ENCODE results near the gene FRMD4A.
"Not testable (repeated sequence)": the region's sequence is repeated elsewhere in the genome, so short reads cannot be mapped to it uniquely, and the experiment has no call there.

DNA sequence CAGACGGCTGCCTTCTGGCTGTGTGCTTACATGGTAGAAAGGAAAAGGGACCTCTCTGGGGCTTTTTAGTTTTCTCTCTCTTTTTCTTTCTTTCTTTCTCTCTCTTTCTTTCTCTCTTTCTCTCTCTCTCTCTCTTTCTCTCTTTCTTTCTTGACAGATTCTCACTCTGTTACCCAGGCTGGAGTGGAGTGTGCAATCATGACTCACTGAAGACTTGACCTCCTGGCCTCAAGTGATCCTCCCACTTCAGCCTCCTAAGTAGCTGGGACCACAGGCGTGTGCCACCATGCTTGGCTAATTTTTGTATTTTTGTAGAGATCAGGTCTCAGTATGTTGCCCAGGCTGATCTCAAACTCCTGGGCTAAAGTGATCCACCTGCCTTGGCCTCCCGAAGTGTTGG lies 409.6 kb downstream of the FRMD4A start:
- not testable (repeated sequence) for TF ChIP-seq RAD21 (IDR thresholded peaks at IDR 0.05; ENCODE audit: low read length)
- TF ChIP-seq, protein P1, sequence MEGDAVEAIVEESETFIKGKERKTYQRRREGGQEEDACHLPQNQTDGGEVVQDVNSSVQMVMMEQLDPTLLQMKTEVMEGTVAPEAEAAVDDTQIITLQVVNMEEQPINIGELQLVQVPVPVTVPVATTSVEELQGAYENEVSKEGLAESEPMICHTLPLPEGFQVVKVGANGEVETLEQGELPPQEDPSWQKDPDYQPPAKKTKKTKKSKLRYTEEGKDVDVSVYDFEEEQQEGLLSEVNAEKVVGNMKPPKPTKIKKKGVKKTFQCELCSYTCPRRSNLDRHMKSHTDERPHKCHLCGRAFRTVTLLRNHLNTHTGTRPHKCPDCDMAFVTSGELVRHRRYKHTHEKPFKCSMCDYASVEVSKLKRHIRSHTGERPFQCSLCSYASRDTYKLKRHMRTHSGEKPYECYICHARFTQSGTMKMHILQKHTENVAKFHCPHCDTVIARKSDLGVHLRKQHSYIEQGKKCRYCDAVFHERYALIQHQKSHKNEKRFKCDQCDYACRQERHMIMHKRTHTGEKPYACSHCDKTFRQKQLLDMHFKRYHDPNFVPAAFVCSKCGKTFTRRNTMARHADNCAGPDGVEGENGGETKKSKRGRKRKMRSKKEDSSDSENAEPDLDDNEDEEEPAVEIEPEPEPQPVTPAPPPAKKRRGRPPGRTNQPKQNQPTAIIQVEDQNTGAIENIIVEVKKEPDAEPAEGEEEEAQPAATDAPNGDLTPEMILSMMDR (conservative IDR thresholded peaks at IDR 0.05; ENCODE audit: low read depth, low read length): not testable (repeated sequence)

Data from IMR-90 (cell line).